ENCODE results near the gene AGPS. TPM values are rescaled to one million over a fixed set of nuclear protein-coding genes. Genes with fewer than 3 reads are reported as not detected.

The AGPS gene
- total and polyA plus RNA-seq, 4 donors: 6.3 to 46.9 (median 18.3) TPM

DNA sequence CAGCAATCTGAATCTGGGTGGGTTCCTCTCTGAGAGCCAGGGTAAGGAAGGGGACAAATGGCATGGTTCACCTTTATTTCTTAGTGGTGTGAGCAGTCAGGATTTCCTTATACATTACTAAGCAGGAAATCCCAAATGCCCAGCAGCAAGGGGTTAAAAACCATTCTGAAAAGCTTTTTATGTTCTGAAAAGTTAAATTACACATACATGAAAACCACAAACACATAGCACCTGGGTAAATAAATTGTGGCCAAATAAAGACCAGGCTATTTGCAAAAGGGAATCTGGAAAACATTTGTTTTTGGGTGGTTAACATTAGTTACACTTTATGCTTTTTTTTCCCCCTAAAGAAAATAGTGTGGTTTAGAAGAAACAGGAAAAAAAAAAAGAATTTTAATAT is 156.1 kb downstream of the AGPS start:
- Histone ChIP-seq H3K27ac (ENCODE audit: low read depth in 1 of 2, low read length in 2 of 2) (no peak overlapping the region), H3K4me1 (ENCODE audit: control insufficient read depth in 4 of 4, insufficient read depth in 4 of 4, low read length in 3 of 4) (peaks cover 0 to 9% (median 4%) of the 10 kb centered on the region in 4 donors), H3K9me3 (ENCODE audit: control insufficient read depth in 4 of 4, low read length in 3 of 4) (no peaks in the 10 kb centered on the region), H3K36me3 (ENCODE audit: control insufficient read depth in 4 of 4, insufficient read depth in 3 of 4, low read depth in 1 of 4, low read length in 3 of 4) (no peaks in the 10 kb centered on the region), H3K27me3 (ENCODE audit: control insufficient read depth in 4 of 4, insufficient read depth in 4 of 4, low read length in 3 of 4) (no peaks in the 10 kb centered on the region), H3K4me3 (ENCODE audit: low read depth in 1 of 3, low read length in 3 of 3) (no peak overlapping the region), H3K9ac (ENCODE audit: low read depth in 1 of 2, low read length in 2 of 2) (no peak overlapping the region)
- TF ChIP-seq HNF4A (conservative IDR thresholded peaks at IDR 0.05) (no peak), JUND (IDR thresholded peaks at IDR 0.05) (no peak), GABPA (IDR thresholded peaks at IDR 0.05 in 1 of 2, conservative IDR thresholded peaks at IDR 0.05 in 1 of 2) (no peak), HNF4G (IDR thresholded peaks at IDR 0.05) (no peak)
- TF ChIP-seq, protein P1, sequence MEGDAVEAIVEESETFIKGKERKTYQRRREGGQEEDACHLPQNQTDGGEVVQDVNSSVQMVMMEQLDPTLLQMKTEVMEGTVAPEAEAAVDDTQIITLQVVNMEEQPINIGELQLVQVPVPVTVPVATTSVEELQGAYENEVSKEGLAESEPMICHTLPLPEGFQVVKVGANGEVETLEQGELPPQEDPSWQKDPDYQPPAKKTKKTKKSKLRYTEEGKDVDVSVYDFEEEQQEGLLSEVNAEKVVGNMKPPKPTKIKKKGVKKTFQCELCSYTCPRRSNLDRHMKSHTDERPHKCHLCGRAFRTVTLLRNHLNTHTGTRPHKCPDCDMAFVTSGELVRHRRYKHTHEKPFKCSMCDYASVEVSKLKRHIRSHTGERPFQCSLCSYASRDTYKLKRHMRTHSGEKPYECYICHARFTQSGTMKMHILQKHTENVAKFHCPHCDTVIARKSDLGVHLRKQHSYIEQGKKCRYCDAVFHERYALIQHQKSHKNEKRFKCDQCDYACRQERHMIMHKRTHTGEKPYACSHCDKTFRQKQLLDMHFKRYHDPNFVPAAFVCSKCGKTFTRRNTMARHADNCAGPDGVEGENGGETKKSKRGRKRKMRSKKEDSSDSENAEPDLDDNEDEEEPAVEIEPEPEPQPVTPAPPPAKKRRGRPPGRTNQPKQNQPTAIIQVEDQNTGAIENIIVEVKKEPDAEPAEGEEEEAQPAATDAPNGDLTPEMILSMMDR (IDR thresholded peaks at IDR 0.05; ENCODE audit: low read depth, low read length, missing input control): no peak
- TF ChIP-seq, protein P2, sequence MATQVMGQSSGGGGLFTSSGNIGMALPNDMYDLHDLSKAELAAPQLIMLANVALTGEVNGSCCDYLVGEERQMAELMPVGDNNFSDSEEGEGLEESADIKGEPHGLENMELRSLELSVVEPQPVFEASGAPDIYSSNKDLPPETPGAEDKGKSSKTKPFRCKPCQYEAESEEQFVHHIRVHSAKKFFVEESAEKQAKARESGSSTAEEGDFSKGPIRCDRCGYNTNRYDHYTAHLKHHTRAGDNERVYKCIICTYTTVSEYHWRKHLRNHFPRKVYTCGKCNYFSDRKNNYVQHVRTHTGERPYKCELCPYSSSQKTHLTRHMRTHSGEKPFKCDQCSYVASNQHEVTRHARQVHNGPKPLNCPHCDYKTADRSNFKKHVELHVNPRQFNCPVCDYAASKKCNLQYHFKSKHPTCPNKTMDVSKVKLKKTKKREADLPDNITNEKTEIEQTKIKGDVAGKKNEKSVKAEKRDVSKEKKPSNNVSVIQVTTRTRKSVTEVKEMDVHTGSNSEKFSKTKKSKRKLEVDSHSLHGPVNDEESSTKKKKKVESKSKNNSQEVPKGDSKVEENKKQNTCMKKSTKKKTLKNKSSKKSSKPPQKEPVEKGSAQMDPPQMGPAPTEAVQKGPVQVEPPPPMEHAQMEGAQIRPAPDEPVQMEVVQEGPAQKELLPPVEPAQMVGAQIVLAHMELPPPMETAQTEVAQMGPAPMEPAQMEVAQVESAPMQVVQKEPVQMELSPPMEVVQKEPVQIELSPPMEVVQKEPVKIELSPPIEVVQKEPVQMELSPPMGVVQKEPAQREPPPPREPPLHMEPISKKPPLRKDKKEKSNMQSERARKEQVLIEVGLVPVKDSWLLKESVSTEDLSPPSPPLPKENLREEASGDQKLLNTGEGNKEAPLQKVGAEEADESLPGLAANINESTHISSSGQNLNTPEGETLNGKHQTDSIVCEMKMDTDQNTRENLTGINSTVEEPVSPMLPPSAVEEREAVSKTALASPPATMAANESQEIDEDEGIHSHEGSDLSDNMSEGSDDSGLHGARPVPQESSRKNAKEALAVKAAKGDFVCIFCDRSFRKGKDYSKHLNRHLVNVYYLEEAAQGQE (IDR thresholded peaks at IDR 0.05): no peak
- DNase-seq (ENCODE audit: low spot score): no peak

DNA sequence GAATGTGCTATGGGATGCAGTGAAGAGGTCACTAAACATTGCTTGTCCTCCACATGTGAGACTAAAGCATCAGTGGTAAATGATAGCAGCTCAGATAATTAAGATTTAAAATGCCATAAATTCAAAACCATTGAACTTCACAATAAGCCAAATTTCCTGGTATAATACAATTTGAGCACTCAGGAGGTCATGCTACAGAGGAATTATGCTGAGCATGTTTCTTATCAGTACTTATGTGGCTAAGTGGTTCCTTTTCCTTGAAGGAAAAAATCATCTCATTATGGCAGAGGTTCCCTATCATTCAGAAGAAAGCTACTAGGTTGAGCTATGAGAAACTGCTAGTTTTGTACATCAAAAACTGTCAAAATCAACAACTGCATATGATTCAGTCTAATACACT is 156.6 kb downstream of the AGPS start:
- Histone ChIP-seq H3K27me3 (ENCODE audit: control insufficient read depth in 4 of 4, insufficient read depth in 4 of 4, low read length in 3 of 4) (no peaks in the 10 kb centered on the region), H3K4me3 (ENCODE audit: low read depth in 1 of 3, low read length in 3 of 3) (no peak overlapping the region), H3K27ac (ENCODE audit: low read depth in 1 of 2, low read length in 2 of 2) (no peak overlapping the region), H3K36me3 (ENCODE audit: control insufficient read depth in 4 of 4, insufficient read depth in 3 of 4, low read depth in 1 of 4, low read length in 3 of 4) (no peaks in the 10 kb centered on the region), H3K9me3 (ENCODE audit: control insufficient read depth in 4 of 4, low read length in 3 of 4) (no peaks in the 10 kb centered on the region), H3K9ac (ENCODE audit: low read depth in 1 of 2, low read length in 2 of 2) (no peak overlapping the region), H3K4me1 (ENCODE audit: control insufficient read depth in 4 of 4, insufficient read depth in 4 of 4, low read length in 3 of 4) (peaks cover 0 to 10% (median 4%) of the 10 kb centered on the region in 4 donors)
- TF ChIP-seq EGR1 (IDR thresholded peaks at IDR 0.05; ENCODE audit: low read depth in 2 of 2) (no peak), GABPA (IDR thresholded peaks at IDR 0.05 in 1 of 2, conservative IDR thresholded peaks at IDR 0.05 in 1 of 2) (no peak), JUND (IDR thresholded peaks at IDR 0.05) (no peak), RAD21 (IDR thresholded peaks at IDR 0.05) (no peak), YY1 (IDR thresholded peaks at IDR 0.05) (no peak), NR2F2 (IDR thresholded peaks at IDR 0.05) (no peak), RXRA (IDR thresholded peaks at IDR 0.05) (no peak), FOXA1 (IDR thresholded peaks at IDR 0.05) (no peak), TAF1 (conservative IDR thresholded peaks at IDR 0.05) (no peak), SP1 (IDR thresholded peaks at IDR 0.05) (no peak)
- TF ChIP-seq, protein P3, sequence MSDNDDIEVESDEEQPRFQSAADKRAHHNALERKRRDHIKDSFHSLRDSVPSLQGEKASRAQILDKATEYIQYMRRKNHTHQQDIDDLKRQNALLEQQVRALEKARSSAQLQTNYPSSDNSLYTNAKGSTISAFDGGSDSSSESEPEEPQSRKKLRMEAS (IDR thresholded peaks at IDR 0.05): no peak
- TF ChIP-seq, protein P1 (IDR thresholded peaks at IDR 0.05; ENCODE audit: low read depth, low read length, missing input control): no peak
- TF ChIP-seq, protein P2 (IDR thresholded peaks at IDR 0.05): no peak
- TF ChIP-seq, protein P4, sequence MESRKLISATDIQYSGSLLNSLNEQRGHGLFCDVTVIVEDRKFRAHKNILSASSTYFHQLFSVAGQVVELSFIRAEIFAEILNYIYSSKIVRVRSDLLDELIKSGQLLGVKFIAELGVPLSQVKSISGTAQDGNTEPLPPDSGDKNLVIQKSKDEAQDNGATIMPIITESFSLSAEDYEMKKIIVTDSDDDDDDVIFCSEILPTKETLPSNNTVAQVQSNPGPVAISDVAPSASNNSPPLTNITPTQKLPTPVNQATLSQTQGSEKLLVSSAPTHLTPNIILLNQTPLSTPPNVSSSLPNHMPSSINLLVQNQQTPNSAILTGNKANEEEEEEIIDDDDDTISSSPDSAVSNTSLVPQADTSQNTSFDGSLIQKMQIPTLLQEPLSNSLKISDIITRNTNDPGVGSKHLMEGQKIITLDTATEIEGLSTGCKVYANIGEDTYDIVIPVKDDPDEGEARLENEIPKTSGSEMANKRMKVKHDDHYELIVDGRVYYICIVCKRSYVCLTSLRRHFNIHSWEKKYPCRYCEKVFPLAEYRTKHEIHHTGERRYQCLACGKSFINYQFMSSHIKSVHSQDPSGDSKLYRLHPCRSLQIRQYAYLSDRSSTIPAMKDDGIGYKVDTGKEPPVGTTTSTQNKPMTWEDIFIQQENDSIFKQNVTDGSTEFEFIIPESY (IDR thresholded peaks at IDR 0.05): no peak
- TF ChIP-seq, protein P5, sequence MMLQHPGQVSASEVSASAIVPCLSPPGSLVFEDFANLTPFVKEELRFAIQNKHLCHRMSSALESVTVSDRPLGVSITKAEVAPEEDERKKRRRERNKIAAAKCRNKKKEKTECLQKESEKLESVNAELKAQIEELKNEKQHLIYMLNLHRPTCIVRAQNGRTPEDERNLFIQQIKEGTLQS (IDR thresholded peaks at IDR 0.05): no peak
- DNase-seq (ENCODE audit: low spot score): no peak
